SH-SY5Y (cell line): ENCODE data around the gene EP300.

Source experiments
- GATA2 ChIP-seq: IDR thresholded peaks from 2 replicates; pipeline ENCODE4 v1.6.1; 2011; ENCODE audit warnings: mild to moderate bottlenecking, low read depth, low read length
- GATA3 ChIP-seq: IDR thresholded peaks from 2 replicates; pipeline ENCODE4 v1.6.1; 2011; ENCODE audit warnings: low read depth, mild to moderate bottlenecking, low read length, moderate library complexity

GRCh38 chr22:41096841-41097240 lies 4.4 kb downstream of the EP300 start:
- TF ChIP-seq GATA2: no peak
- no peak for TF ChIP-seq GATA3
